VCaP (cell line): Measurements from ENCODE around the gene SPOCK1.

ENCODE experiments used
- H3K27ac ChIP-seq: fragments of 450-650 bp; 2 replicates; pipeline ENCODE4 v1.5.1; 2017
- CTCF ChIP-seq: fragments of 450-650 bp; conservative IDR thresholded peaks from 2 replicates; pipeline ENCODE4 v1.5.1; 2017; ENCODE audit warnings: mild to moderate bottlenecking, moderate library complexity

SPOCK1 gene

GRCh38 chr5:137252512-137252911, 246.6 kb downstream of the SPOCK1 start:
- no peak for TF ChIP-seq CTCF
- H3K27ac ChIP-seq, result no peak overlapping the region

GRCh38 chr5:137250421-137250820, 248.7 kb downstream of the SPOCK1 start:
- no peak overlapping the region for H3K27ac ChIP-seq
- no peak for TF ChIP-seq CTCF

- no peak for TF ChIP-seq CTCF
- H3K27ac ChIP-seq, result no peak overlapping the region
Measured at GRCh38 chr5:137248527-137248926, 250.6 kb downstream of the SPOCK1 start.

- no peak overlapping the region for H3K27ac ChIP-seq
- no peak for TF ChIP-seq CTCF
Measured at GRCh38 chr5:137245438-137245837, 253.7 kb downstream of the SPOCK1 start.

- no peak overlapping the region for H3K27ac ChIP-seq
- no peak for TF ChIP-seq CTCF
Measured at GRCh38 chr5:137240285-137240684, 258.8 kb downstream of the SPOCK1 start.

GRCh38 chr5:137236849-137237507, 262.1 kb downstream of the SPOCK1 start:
- peak overlapping the region; percentile 15 for H3K27ac ChIP-seq

GRCh38 chr5:137236252-137236651, 262.9 kb downstream of the SPOCK1 start:
- no peak for TF ChIP-seq CTCF
- no peak overlapping the region for H3K27ac ChIP-seq

More at GRCh38 chr5:137236849-137237507, 262.1 kb downstream of the SPOCK1 start:
- no peak for TF ChIP-seq CTCF
